ENCODE results near the gene BAIAP3. TPM values are rescaled to one million over a fixed set of nuclear protein-coding genes. Genes with fewer than 3 reads are reported as not detected.

BAIAP3 gene
- total and polyA plus RNA-seq, 2 of the 4 experiments (the other 2 are of a cell fraction), result 0.36 to 0.65 TPM

DNA sequence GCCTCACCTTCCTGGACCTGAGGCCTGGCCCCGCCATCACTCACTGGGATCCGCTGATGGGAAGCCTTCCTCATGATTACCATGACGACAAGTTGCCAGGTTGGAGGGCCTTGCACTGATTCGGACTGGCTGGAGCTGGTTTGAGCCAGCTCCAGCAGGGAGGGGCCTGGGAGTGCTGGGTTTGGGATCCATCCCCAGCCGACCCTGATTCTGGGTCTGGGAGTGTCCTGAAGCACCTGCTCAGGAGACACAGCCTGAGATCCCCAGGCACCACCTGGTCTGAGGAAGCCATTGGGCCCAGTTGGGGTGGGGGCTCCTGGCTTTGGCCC is 5.9 kb upstream of the BAIAP3 start:
- Histone ChIP-seq H3K4me2 (ENCODE audit: low read depth, low read length) (no peak overlapping the region), H4K20me1 (ENCODE audit: insufficient read depth, low read length) (peaks cover 30% of the 10 kb centered on the region), H3K56ac (ENCODE audit: extremely low read depth, insufficient read depth, low read length) (no peak overlapping the region), H2BK15ac (ENCODE audit: low read depth, low read length) (no peak overlapping the region), H3K9me3 (ENCODE audit: control insufficient read depth, insufficient read depth, low read length) (peaks cover 3% of the 10 kb centered on the region; the same call in 1 of the 2 replicates), H3K9ac (ENCODE audit: low read depth, low read length) (no peak overlapping the region), H2BK120ac (ENCODE audit: low read depth, low read length) (no peak overlapping the region), H3K14ac (replicated peaks; ENCODE audit: low read depth, low read length) (no peak overlapping the region), H3K18ac (ENCODE audit: low read depth, low read length) (no peak overlapping the region), H3K9me1 (ENCODE audit: insufficient read depth, low read length) (no peaks in the 10 kb centered on the region), H2AK9ac (replicated peaks; ENCODE audit: low read depth, low read length, poor library complexity) (no peak overlapping the region), H2AK5ac (ENCODE audit: low read depth, low read length) (no peak overlapping the region), H3K4me1 (ENCODE audit: control insufficient read depth, insufficient read depth, low read length) (peaks cover 7% of the 10 kb centered on the region), H3K79me1 (ENCODE audit: low read depth in 1 of 2, low read length in 2 of 2) (peaks cover 0 to 4% of the 10 kb centered on the region in 2 experiments; a peak in 1 of 4 replicates), H4K91ac (ENCODE audit: insufficient read depth, low read depth, low read length) (no peak overlapping the region), H3K27ac (ENCODE audit: insufficient read depth, low read length) (no peak overlapping the region), H3K36me3 (ENCODE audit: control insufficient read depth, insufficient read depth, low read length) (peaks cover 26% of the 10 kb centered on the region; the same call in 1 of the 2 replicates), H4K8ac (ENCODE audit: low read depth in 2 of 2, low read length in 2 of 2) (no peak overlapping the region), H3K4ac (ENCODE audit: low read depth, low read length) (no peak overlapping the region), H3K4me3 (ENCODE audit: insufficient read depth, low read depth, low read length) (no peak overlapping the region), H3K23ac (ENCODE audit: low read depth, low read length) (no peak overlapping the region), H3K27me3 (ENCODE audit: control insufficient read depth, insufficient read depth, low read length) (peaks cover 12% of the 10 kb centered on the region), H2BK20ac (ENCODE audit: low read depth, low read length) (no peak overlapping the region), H2AFZ (replicated peaks; ENCODE audit: low read length, poor library complexity) (no peak overlapping the region), H4K5ac (ENCODE audit: low read depth, low read length) (no peak overlapping the region), H2BK5ac (ENCODE audit: low read depth, low read length, poor library complexity, severe bottlenecking) (no peak overlapping the region)
- no peak for TF ChIP-seq MAFK (IDR thresholded peaks at IDR 0.05; ENCODE audit: low read depth, low read length)
- TF ChIP-seq RAD21 (IDR thresholded peaks at IDR 0.05; ENCODE audit: low read length), result no peak
- TF ChIP-seq, protein P1, sequence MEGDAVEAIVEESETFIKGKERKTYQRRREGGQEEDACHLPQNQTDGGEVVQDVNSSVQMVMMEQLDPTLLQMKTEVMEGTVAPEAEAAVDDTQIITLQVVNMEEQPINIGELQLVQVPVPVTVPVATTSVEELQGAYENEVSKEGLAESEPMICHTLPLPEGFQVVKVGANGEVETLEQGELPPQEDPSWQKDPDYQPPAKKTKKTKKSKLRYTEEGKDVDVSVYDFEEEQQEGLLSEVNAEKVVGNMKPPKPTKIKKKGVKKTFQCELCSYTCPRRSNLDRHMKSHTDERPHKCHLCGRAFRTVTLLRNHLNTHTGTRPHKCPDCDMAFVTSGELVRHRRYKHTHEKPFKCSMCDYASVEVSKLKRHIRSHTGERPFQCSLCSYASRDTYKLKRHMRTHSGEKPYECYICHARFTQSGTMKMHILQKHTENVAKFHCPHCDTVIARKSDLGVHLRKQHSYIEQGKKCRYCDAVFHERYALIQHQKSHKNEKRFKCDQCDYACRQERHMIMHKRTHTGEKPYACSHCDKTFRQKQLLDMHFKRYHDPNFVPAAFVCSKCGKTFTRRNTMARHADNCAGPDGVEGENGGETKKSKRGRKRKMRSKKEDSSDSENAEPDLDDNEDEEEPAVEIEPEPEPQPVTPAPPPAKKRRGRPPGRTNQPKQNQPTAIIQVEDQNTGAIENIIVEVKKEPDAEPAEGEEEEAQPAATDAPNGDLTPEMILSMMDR (conservative IDR thresholded peaks at IDR 0.05; ENCODE audit: low read depth, low read length), result no peak
- TF ChIP-seq, protein P2, sequence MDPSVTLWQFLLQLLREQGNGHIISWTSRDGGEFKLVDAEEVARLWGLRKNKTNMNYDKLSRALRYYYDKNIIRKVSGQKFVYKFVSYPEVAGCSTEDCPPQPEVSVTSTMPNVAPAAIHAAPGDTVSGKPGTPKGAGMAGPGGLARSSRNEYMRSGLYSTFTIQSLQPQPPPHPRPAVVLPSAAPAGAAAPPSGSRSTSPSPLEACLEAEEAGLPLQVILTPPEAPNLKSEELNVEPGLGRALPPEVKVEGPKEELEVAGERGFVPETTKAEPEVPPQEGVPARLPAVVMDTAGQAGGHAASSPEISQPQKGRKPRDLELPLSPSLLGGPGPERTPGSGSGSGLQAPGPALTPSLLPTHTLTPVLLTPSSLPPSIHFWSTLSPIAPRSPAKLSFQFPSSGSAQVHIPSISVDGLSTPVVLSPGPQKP (IDR thresholded peaks at IDR 0.05; ENCODE audit: borderline replicate concordance, low read depth, low read length), result no peak
- TF ChIP-seq FOS (IDR thresholded peaks at IDR 0.05; ENCODE audit: low read depth, low read length), result no peak
- no peak for TF ChIP-seq RCOR1 (IDR thresholded peaks at IDR 0.05; ENCODE audit: insufficient replicate concordance, low read length)
- no peak for TF ChIP-seq MXI1 (IDR thresholded peaks at IDR 0.05; ENCODE audit: borderline replicate concordance, low read depth, low read length)
- TF ChIP-seq POLR2A (IDR thresholded peaks at IDR 0.05; ENCODE audit: low read depth, low read length), result no peak
- no peak for TF ChIP-seq MAZ (IDR thresholded peaks at IDR 0.05; ENCODE audit: borderline replicate concordance, low read depth, low read length)
- no peak for TF ChIP-seq BHLHE40 (IDR thresholded peaks at IDR 0.05; ENCODE audit: low read depth, low read length)
- no peak for TF ChIP-seq RFX5 (IDR thresholded peaks at IDR 0.05; ENCODE audit: low read depth, low read length)
- TF ChIP-seq CHD1 (IDR thresholded peaks at IDR 0.05; ENCODE audit: low read depth, low read length), result no peak
- in situ Hi-C loops (cut with MboI; ENCODE audit: low sequenced_read_pairs) (no loop called here), dilution Hi-C loops (cut with HindIII; ENCODE audit: low sequenced_read_pairs, unreplicated experiment) (no loop called here), intact Hi-C loops (cut with micrococcal nuclease) (no loop called here)
- CTCF ChIA-PET, result no interaction called here
- POLR2A ChIA-PET (ENCODE audit: unreplicated experiment), result no interaction called here
- DNase-seq (no peak), ATAC-seq (ENCODE audit: low read depth) (no peak)
- no TSS peak for BruUV-seq (replicated peaks)
- WGBS, 2 experiments (ENCODE audit: extremely low coverage in 2 of 2, insufficient read length in 1 of 2), result 29% methylated on average over 1 of the region's 5 CpGs; no CpG with 5 or more reads in 1 of the 2 experiments

Data from IMR-90 (cell line).